Central memory CD8-positive, alpha-beta T cell (primary cell): ENCODE measurements around the gene ARID5B.
"Not testable (repeated sequence)": the region's sequence is repeated elsewhere in the genome, so short reads cannot be mapped to it uniquely, and the experiment has no call there.

Experiments used
- ATAC-seq: fragments of 150-1000 bp; cut with Tn5 transposase; replicated peaks from 2 replicates; pipeline ENCODE4 v1.10.0; 2022; ENCODE audit warnings: mild to moderate bottlenecking, moderate FRiP score, moderate number of reproducible peaks; ENCODE audit not compliant: poor library complexity, severe bottlenecking; ENCODE audit errors: extremely low read depth
- DNase-seq, 2 donors: peaks; one replicate each; pipeline ENCODE4 v3.0.0; 2021; ENCODE audit warnings: low spot score in 2 of 2
- H3K27ac Mint-ChIP-seq: one replicate; pipeline ENCODE4 v1.8.0; 2022; ENCODE audit warnings: low read depth, mild to moderate bottlenecking, moderate library complexity, mixed read lengths
- H3K27me3 Mint-ChIP-seq: one replicate; pipeline ENCODE4 v1.8.0; 2022; ENCODE audit warnings: mixed read lengths
- H3K36me3 Mint-ChIP-seq: one replicate; pipeline ENCODE4 v1.8.0; 2022; ENCODE audit warnings: mild to moderate bottlenecking, moderate library complexity, mixed read lengths; ENCODE audit not compliant: insufficient read depth
- H3K4me1 Mint-ChIP-seq: one replicate; pipeline ENCODE4 v1.8.0; 2022; ENCODE audit warnings: mixed read lengths
- H3K4me3 Mint-ChIP-seq: one replicate; pipeline ENCODE4 v1.8.0; 2022; ENCODE audit warnings: mild to moderate bottlenecking, moderate library complexity, mixed read lengths
- H3K9me3 Mint-ChIP-seq: one replicate; pipeline ENCODE4 v1.8.0; 2022; ENCODE audit warnings: mixed read lengths

Gene ARID5B

GRCh38 chr10:61973169-61973568 is 71.7 kb downstream of the ARID5B start:
- Mint-ChIP-seq H3K4me3 (no peak overlapping the region), H3K36me3 (peaks cover 2% of the 10 kb centered on the region), H3K9me3 (no peaks in the 10 kb centered on the region), H3K4me1 (peaks cover 30% of the 10 kb centered on the region), H3K27ac (no peak overlapping the region), H3K27me3 (no peaks in the 10 kb centered on the region)
- DNase-seq = no peak
- no peak for ATAC-seq

- H3K4me3 Mint-ChIP-seq = no peak overlapping the region
- H3K27me3 Mint-ChIP-seq = no peaks in the 10 kb centered on the region
- DNase-seq = no peak
- peaks cover 38% of the 10 kb centered on the region for H3K4me1 Mint-ChIP-seq
- H3K9me3 Mint-ChIP-seq = no peaks in the 10 kb centered on the region
- no peak for ATAC-seq
- no peak overlapping the region for H3K27ac Mint-ChIP-seq
- peaks cover 2% of the 10 kb centered on the region for H3K36me3 Mint-ChIP-seq
Observed at GRCh38 chr10:61973906-61974305, 72.4 kb downstream of the ARID5B start.

- ATAC-seq = no peak
- no peaks in the 10 kb centered on the region for H3K9me3 Mint-ChIP-seq
- H3K4me1 Mint-ChIP-seq = peaks cover 45% of the 10 kb centered on the region
- peaks cover 3% of the 10 kb centered on the region for H3K36me3 Mint-ChIP-seq
- H3K27ac Mint-ChIP-seq = peak overlapping the region; percentile 46
- no peak overlapping the region for H3K4me3 Mint-ChIP-seq
- DNase-seq = no peak
- no peaks in the 10 kb centered on the region for H3K27me3 Mint-ChIP-seq
Observed at GRCh38 chr10:61974601-61975390, 73.3 kb downstream of the ARID5B start.

- H3K4me3 Mint-ChIP-seq = no peak overlapping the region
- no peaks in the 10 kb centered on the region for H3K9me3 Mint-ChIP-seq
- no peaks in the 10 kb centered on the region for H3K27me3 Mint-ChIP-seq
- no peak overlapping the region for H3K27ac Mint-ChIP-seq
- ATAC-seq = no peak
- no peak for DNase-seq
- H3K36me3 Mint-ChIP-seq = peaks cover 5% of the 10 kb centered on the region
- H3K4me1 Mint-ChIP-seq = peaks cover 41% of the 10 kb centered on the region
Observed at GRCh38 chr10:61975391-61975932, 74.0 kb downstream of the ARID5B start.

- H3K4me3 Mint-ChIP-seq, H3K27me3 Mint-ChIP-seq, DNase-seq, ATAC-seq, H3K9me3 Mint-ChIP-seq, H3K27ac Mint-ChIP-seq, H3K36me3 Mint-ChIP-seq: not testable (repeated sequence)
- peaks cover 42% of the 10 kb centered on the region for H3K4me1 Mint-ChIP-seq
Observed at GRCh38 chr10:61976951-61977721, 75.6 kb downstream of the ARID5B start.

GRCh38 chr10:61978965-61979364 is 77.5 kb downstream of the ARID5B start:
- Mint-ChIP-seq H3K4me1 (peaks cover 33% of the 10 kb centered on the region), H3K27ac (no peak overlapping the region), H3K9me3 (no peaks in the 10 kb centered on the region), H3K36me3 (peaks cover 4% of the 10 kb centered on the region), H3K27me3 (no peaks in the 10 kb centered on the region), H3K4me3 (no peak overlapping the region)
- ATAC-seq = no peak
- DNase-seq = no peak

GRCh38 chr10:61981460-61981859 is 80.0 kb downstream of the ARID5B start:
- peaks cover 42% of the 10 kb centered on the region for H3K4me1 Mint-ChIP-seq
- no peaks in the 10 kb centered on the region for H3K27me3 Mint-ChIP-seq
- no peak overlapping the region for H3K4me3 Mint-ChIP-seq
- no peaks in the 10 kb centered on the region for H3K9me3 Mint-ChIP-seq
- H3K27ac Mint-ChIP-seq = no peak overlapping the region
- H3K36me3 Mint-ChIP-seq = peaks cover 6% of the 10 kb centered on the region
- DNase-seq (no peak), ATAC-seq (no peak)

- H3K27ac Mint-ChIP-seq = no peak overlapping the region
- ATAC-seq = no peak
- no peaks in the 10 kb centered on the region for H3K9me3 Mint-ChIP-seq
- peaks cover 58% of the 10 kb centered on the region for H3K4me1 Mint-ChIP-seq
- no peaks in the 10 kb centered on the region for H3K27me3 Mint-ChIP-seq
- no peak for DNase-seq
- H3K36me3 Mint-ChIP-seq = peaks cover 9% of the 10 kb centered on the region
- H3K4me3 Mint-ChIP-seq = no peak overlapping the region
Observed at GRCh38 chr10:61983255-61983654, 81.8 kb downstream of the ARID5B start.

- no peak for ATAC-seq
Observed at GRCh38 chr10:61984803-61985418, 83.4 kb downstream of the ARID5B start.

GRCh38 chr10:61985715-61986114 is 84.2 kb downstream of the ARID5B start:
- no peak for ATAC-seq
- Mint-ChIP-seq H3K27ac (peak overlapping the region; percentile 82), H3K4me1 (peaks cover 46% of the 10 kb centered on the region), H3K9me3 (no peaks in the 10 kb centered on the region), H3K36me3 (peaks cover 6% of the 10 kb centered on the region), H3K4me3 (no peak overlapping the region), H3K27me3 (no peaks in the 10 kb centered on the region)
- DNase-seq = no peak

More at GRCh38 chr10:61984803-61985418, 83.4 kb downstream of the ARID5B start:
- peak overlapping the region; percentile 81 for H3K27ac Mint-ChIP-seq
- H3K4me1 Mint-ChIP-seq = peaks cover 47% of the 10 kb centered on the region
- peaks cover 7% of the 10 kb centered on the region for H3K36me3 Mint-ChIP-seq
- H3K27me3 Mint-ChIP-seq = no peaks in the 10 kb centered on the region
- H3K4me3 Mint-ChIP-seq = no peak overlapping the region
- H3K9me3 Mint-ChIP-seq = no peaks in the 10 kb centered on the region
- no peak for DNase-seq

GRCh38 chr10:61986382-61986781 is 84.9 kb downstream of the ARID5B start:
- ATAC-seq (no peak), DNase-seq (no peak)
- Mint-ChIP-seq H3K4me1 (peaks cover 49% of the 10 kb centered on the region), H3K4me3 (no peak overlapping the region), H3K9me3 (no peaks in the 10 kb centered on the region), H3K36me3 (peaks cover 6% of the 10 kb centered on the region), H3K27me3 (no peaks in the 10 kb centered on the region), H3K27ac (peak overlapping the region; percentile 82)

GRCh38 chr10:61986788-61987492 is 85.4 kb downstream of the ARID5B start:
- Mint-ChIP-seq H3K4me1 (peaks cover 52% of the 10 kb centered on the region), H3K9me3 (no peaks in the 10 kb centered on the region), H3K27me3 (no peaks in the 10 kb centered on the region), H3K27ac (peak overlapping the region; percentile 82), H3K36me3 (peaks cover 6% of the 10 kb centered on the region), H3K4me3 (peak overlapping the region; percentile 3)
- ATAC-seq = no peak
- DNase-seq = no peak
